AG04450 (cell line): ENCODE data around the gene CRACR2A. TPM values are rescaled to one million over a fixed set of nuclear protein-coding genes. Genes with fewer than 3 reads are reported as not detected.

Experiments
- CTCF ChIA-PET: fragments of 300-600, 350-600 bp; formaldehyde crosslinking; extraction: SDS; loops from one replicate; lab custom pipeline; 2022; ENCODE audit warnings: antibody characterized with exemption, inconsistent platforms; lab: Charles Lee
- POLR2A ChIA-PET: fragments of 350-600 bp; formaldehyde crosslinking; extraction: SDS; loops from one replicate; lab custom pipeline; 2021; ENCODE audit warnings: antibody characterized with exemption, inconsistent platforms; lab: Yijun Ruan, JAX
- DNase-seq: peaks from one replicate; pipeline ENCODE4 v3.0.0-alpha.2; 2011; ENCODE audit warnings: low read depth, low spot score
- H3K27ac ChIP-seq: one replicate; pipeline ENCODE4 v1.5.1; 2012; ENCODE audit warnings: low read depth, low read length, control low read depth
- H3K27me3 ChIP-seq: one replicate; pipeline ENCODE4 v1.6.0; 2012; ENCODE audit warnings: low read length; ENCODE audit not compliant: control insufficient read depth, insufficient read depth
- H3K4me3 ChIP-seq: 2 replicates; pipeline ENCODE4 v1.5.1; 2011; ENCODE audit warnings: mild to moderate bottlenecking, low read depth, low read length, control low read depth
- H3K9me3 ChIP-seq: 2 replicates; pipeline ENCODE4 v1.5.1; 2012; ENCODE audit warnings: low read length; ENCODE audit not compliant: control insufficient read depth, insufficient read depth
- CTCF ChIP-seq: IDR thresholded peaks from 2 replicates; pipeline ENCODE4 v1.5.1; 2011; ENCODE audit warnings: low read depth, low read length, control low read depth, inconsistent platforms
- polyA plus RNA-seq: library from polyadenylated mRNA; depleted of rRNA; stranded (reverse); fragments of >200 nt; gene quantifications from 2 replicates; pipeline ENCODE4 v1.2.3, GENCODE V29; 2011

Gene CRACR2A
- polyA plus RNA-seq, 1 experiment: 1.1 TPM

- Histone ChIP-seq H3K4me3 (no peak overlapping the region), H3K27me3 (no peaks in the 10 kb centered on the region), H3K9me3 (no peaks in the 10 kb centered on the region), H3K27ac (no peak overlapping the region)
- no peak for DNase-seq
- POLR2A ChIA-PET: no interaction called here
- no peak for TF ChIP-seq CTCF
- CTCF ChIA-PET: no interaction called here
Measured at GRCh38 chr12:3622021-3622821, 130.7 kb downstream of the CRACR2A start.

DNA sequence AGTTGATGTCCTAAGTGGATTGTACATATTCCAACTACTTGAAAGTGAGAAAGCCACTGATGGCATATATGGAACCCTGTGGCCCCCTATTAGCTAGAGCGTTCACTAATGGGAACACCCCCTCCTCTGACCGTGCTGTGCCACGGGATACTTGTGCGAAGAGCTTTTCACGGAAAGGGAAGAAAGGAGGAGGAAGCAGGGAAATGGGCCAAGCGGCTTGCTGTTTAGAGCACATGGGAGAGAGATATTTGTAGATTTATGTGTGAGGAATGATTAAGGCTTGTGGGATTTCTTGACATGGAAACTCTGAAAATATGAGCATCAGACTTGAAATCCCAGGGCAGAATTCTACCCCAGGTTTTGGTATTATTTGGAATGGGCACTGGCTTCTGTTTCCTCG is 132.1 kb downstream of the CRACR2A start:
- Histone ChIP-seq H3K9me3 (no peaks in the 10 kb centered on the region), H3K4me3 (no peak overlapping the region), H3K27me3 (peaks cover 4% of the 10 kb centered on the region), H3K27ac (no peak overlapping the region)
- TF ChIP-seq CTCF: no peak
- ChIA-PET CTCF (no interaction called here), POLR2A (no interaction called here)
- DNase-seq: no peak

GRCh38 chr12:3617565-3617964 is 135.3 kb downstream of the CRACR2A start:
- Histone ChIP-seq H3K9me3 (no peaks in the 10 kb centered on the region), H3K27ac (no peak overlapping the region), H3K27me3 (peaks cover 7% of the 10 kb centered on the region), H3K4me3 (no peak overlapping the region)
- DNase-seq: no peak
- no peak for TF ChIP-seq CTCF
- ChIA-PET CTCF (no interaction called here), POLR2A (no interaction called here)

DNA sequence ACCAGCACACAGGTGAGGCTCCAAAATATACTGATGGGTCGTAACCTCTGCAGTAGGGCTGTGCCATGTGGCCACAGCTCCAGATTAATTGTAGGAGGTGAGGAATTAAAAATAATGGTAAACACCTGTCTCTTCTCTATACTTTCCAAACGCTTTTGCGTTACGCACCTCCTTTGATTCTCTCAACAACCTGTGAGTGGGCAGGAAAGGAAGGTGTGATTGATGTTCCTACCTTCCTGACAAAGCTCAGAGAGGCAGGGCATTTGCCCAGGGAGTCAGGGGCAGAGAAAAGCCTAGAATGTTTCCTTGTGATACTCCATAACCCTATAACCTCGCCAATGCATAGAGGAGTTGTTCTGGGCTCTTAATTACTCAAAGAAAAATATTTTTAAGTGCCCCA is 137.0 kb downstream of the CRACR2A start:
- H3K27ac ChIP-seq: no peak overlapping the region

More for the DNA sequence above, 137.0 kb downstream of the CRACR2A start:
- CTCF ChIA-PET: no interaction called here
- TF ChIP-seq CTCF: no peak
- POLR2A ChIA-PET: no interaction called here
- no peak for DNase-seq
- Histone ChIP-seq H3K4me3 (no peak overlapping the region), H3K27me3 (peaks cover 7% of the 10 kb centered on the region), H3K9me3 (no peaks in the 10 kb centered on the region)
